Measurements from ENCODE around the gene SMIM21. TPM values are rescaled to one million over a fixed set of nuclear protein-coding genes. Genes with fewer than 3 reads are reported as not detected.

Gene SMIM21
- total RNA-seq, 1 experiment from 2014 or later = not detected

GRCh38 chr18:75422341-75422910, 5.1 kb downstream of the SMIM21 start:
- DNase-seq (ENCODE audit: low spot score) = no peak

- no peak for DNase-seq (ENCODE audit: low spot score)
Observed at GRCh38 chr18:75421656-75422055, 5.8 kb downstream of the SMIM21 start.

DNA sequence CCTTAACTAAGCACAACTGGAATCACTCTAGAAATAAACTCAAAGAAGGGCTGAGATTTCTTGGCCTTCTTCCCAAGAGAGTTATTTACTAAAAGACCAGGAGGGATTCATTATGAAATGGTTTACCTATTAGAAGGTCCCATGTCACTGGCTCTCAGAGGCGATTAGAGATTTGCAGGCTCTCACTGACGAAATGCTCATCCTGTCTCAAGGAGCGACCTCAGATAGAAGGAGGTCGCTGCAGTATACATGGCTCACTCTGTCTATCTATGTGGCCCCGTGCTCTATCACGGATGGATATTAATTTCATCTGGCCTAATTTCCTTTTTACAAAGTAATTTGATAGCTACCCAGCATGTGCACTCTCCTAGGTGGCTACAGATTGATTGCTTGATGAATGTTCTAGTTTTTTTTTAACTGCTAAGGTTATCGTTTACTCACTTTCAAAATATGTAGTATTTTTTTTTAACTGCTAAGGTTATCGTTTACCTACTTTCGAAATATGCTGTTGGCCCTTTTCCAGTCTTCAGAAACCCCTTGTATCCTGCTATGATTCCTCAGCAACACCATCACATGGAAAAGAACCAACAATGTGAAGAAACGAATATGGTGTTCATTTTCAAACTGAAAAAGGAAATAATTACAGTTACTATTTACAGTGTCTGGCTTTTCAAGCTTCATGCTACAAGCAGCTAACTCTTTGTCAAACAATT, 9.1 kb downstream of the SMIM21 start:
- no peak for DNase-seq (ENCODE audit: low spot score)

- no peak for DNase-seq (ENCODE audit: low spot score)
Observed at GRCh38 chr18:75410611-75411010, 16.9 kb downstream of the SMIM21 start.

DNA sequence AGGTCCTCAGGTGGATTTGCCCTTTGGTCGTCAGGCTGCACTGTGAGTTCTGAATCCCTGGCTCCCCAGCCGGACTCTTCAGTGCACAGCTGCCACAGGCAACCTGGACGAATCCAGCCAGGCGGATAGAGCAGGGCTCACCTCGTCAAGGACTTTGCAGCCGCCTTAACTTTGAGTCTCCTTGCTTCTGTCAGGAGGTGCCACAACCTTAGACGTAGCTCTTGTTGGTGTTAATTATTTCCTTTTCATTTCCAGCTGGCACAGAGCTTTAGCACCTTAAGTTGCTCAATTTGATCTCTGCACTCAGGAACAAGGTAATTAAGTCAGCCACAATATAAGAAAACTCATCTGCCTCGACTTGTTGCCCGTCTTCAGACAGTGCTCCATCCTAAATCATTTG, 17.7 kb downstream of the SMIM21 start:
- DNase-seq (ENCODE audit: low spot score) = no peak

- DNase-seq (ENCODE audit: low spot score) = no peak
Observed at GRCh38 chr18:75408554-75409506, 18.7 kb downstream of the SMIM21 start.

DNA sequence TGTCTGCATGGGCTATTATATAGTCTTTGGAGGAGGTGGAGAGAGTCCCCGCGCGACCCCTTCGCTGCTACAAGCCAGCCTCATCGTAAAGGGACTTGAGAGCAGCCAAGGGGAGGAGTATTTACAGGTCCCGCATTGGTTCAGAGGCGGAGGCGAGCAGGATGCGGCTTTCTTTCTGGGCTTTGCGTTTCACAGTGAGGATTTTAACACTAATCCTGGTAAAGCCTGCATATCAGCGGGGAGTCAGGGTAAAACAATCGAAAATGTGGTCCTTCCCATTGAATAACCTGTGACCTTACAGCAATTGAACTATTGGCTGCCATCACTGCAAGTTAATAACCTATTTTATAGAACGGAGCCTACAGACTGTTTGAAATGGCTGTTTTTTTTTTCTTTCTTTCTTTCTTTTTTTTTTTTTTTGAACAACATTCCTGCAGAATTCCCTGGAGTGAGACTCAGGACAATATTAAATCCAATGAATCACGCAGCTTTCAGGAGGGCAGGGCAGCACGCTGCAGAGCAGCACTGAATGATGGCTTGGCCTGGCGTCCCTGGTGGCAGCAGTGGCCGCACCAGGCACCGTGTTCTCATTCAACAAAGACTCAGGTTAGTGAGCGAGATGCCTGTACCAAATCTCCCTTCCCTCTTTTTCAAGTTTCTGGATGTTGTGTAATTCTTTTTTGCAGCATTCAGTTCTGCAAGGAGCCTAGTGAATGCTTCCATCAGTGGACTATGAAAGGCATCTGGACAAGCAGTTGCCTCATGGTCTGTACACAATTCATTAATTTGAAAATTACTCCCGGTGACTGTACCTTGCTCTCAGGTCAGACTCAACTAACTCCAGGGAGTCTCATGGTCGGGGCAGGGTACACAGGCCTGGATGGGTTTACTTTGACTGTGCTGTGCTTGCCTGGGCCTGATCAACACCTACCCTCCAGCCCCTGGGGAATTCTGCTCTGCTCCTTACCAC, 19.8 kb downstream of the SMIM21 start:
- DNase-seq (ENCODE audit: low spot score) = no peak

GRCh38 chr18:75406491-75407445, 20.7 kb downstream of the SMIM21 start:
- no peak for DNase-seq (ENCODE audit: low spot score)

GRCh38 chr18:75405351-75405750, 22.2 kb downstream of the SMIM21 start:
- DNase-seq (ENCODE audit: low spot score) = no peak

DNA sequence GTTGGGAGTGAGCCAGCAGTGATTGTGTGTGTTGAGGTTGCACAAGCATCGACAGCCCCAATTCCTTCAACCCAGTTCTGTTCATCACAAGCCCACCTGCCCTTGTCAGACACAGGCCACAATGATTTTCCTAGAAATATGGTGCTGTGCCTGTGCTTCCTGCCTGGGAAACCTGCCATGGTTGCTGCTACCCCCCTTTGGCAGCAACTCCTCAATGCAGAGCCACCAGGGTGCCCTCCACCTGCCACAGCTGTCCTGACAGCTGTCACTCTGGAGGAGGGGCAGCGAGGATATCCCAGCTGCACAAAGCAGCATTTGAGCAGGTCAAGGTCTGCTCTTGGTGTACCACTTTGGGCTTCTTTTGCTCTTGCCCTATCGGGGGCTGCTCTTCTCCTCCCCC, 27.1 kb downstream of the SMIM21 start:
- no peak for DNase-seq (ENCODE audit: low spot score)

GRCh38 chr18:75395137-75395536, 32.4 kb downstream of the SMIM21 start:
- DNase-seq (ENCODE audit: low spot score) = no peak

GRCh38 chr18:75393721-75394120, 33.8 kb downstream of the SMIM21 start:
- no peak for DNase-seq (ENCODE audit: low spot score)

DNA sequence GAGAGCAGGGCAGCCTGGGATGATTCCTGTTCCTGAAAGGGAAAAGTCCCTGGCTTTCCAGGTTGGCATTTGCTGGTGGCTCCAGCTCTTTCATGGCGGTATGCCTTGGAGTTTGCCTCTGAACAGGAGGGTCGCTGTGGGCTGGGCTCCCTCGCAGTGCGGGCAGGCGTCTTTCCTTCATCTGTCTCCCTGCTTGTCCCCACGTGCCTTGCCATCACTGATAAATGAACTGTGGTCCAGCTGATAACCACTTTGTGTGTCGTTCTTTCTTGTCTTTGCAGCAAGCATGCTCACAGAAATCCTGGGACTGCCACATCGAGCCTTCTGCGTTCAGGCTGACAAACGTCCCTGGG, 35.3 kb downstream of the SMIM21 start:
- no peak for DNase-seq (ENCODE audit: low spot score)

- DNase-seq (ENCODE audit: low spot score) = no peak
Observed at GRCh38 chr18:75391279-75392225, 36.0 kb downstream of the SMIM21 start.

GRCh38 chr18:75390854-75391253, 36.6 kb downstream of the SMIM21 start:
- DNase-seq (ENCODE audit: low spot score) = no peak

- no peak for DNase-seq (ENCODE audit: low spot score)
Observed at GRCh38 chr18:75384144-75384543, 43.4 kb downstream of the SMIM21 start.

DNA sequence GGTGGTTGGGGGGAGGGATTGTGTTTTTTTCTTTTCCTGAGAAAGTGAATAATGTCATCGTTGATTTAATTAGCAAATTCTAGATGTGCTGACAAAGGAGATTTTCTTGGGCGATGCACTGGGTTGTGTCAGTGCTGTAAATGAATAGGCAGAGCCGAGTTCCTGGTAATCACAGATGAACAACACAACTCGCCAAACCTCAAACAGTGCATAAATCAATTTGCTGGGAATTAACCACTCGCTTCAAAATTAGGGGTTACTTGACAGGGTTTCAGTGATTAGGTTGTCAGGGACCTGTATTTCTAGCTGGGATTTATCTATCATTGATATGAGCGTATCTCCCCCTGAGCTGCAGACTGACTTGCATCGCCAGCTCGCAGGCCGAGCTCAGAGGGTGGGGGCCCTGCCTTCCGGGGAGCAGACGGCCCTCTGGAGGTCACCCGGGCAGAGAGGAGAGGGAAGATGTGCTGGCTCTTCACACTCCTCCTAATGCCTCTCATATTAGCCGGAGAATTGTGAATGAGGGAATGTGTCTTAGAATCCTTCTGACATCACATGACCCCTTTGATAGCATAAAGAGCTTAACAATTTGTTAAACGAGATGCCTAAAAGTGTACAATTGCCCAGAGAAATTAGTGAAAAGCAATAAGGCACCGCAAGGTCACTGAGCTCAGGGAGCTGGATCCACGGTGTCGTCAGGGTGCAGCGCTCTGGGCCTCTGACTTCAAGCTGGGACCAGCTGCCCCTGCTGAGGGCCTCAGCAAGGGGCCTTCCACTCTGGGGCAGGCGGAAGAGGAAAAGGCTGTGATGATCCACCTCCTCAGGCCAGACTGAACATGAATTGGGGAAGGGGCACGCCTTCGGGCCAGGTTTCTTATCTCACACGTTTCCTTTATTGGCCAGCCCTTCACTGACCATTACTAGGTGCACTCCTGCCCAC, 48.9 kb downstream of the SMIM21 start:
- DNase-seq (ENCODE audit: low spot score) = no peak

GRCh38 chr18:75377926-75378325, 49.6 kb downstream of the SMIM21 start:
- no peak for DNase-seq (ENCODE audit: low spot score)
